Esophagus muscularis mucosa (tissue), 4 donors: ENCODE results near the gene CCDC188. TPM values are rescaled to one million over a fixed set of nuclear protein-coding genes. Genes with fewer than 3 reads are reported as not detected.

Source experiments
- DNase-seq: peaks from one replicate; pipeline ENCODE4 v3.0.0-alpha.2; 2017; ENCODE audit errors: extremely low spot score
- H3K27ac ChIP-seq, 4 donors: fragments of 200-600 bp; sonication (generic); replicated peaks in 1 of 4; 1 replicate in 3 of 4; 2 replicates in 1 of 4; pipeline ENCODE4 v1.5.1; 2016 to 2019; ENCODE audit warnings: mild to moderate bottlenecking in 1 of 4
- H3K27me3 ChIP-seq, 4 donors: fragments of 200-600 bp; sonication (generic); one replicate each; pipeline versions ENCODE4 v1.5.1 to v1.6.0; 2016 to 2019
- H3K36me3 ChIP-seq, 4 donors: fragments of 200-600 bp; sonication (generic); one replicate each; pipeline ENCODE4 v1.5.1; 2016 to 2019
- H3K4me1 ChIP-seq, 4 donors: fragments of 200-600 bp; sonication (generic); one replicate each; pipeline ENCODE4 v1.5.1; 2016 to 2019
- H3K4me3 ChIP-seq, 4 donors: fragments of 200-600 bp; sonication (generic); 1 replicate in 2 of 4; 2 replicates in 2 of 4; pipeline ENCODE4 v1.5.1; 2016 to 2019; ENCODE audit warnings: mild to moderate bottlenecking in 4 of 4, moderate library complexity in 1 of 4
- H3K9me3 ChIP-seq, 4 donors: fragments of 200-600 bp; sonication (generic); 1 replicate in 3 of 4; 2 replicates in 1 of 4; pipeline ENCODE4 v1.5.1; 2016 to 2019
- EP300 ChIP-seq: sonication (generic); formaldehyde crosslinking; IDR thresholded peaks from one replicate; pipeline ENCODE4 v1.6.1; 2017; ENCODE audit warnings: antibody characterized with exemption
- POLR2A ChIP-seq: fragments of 450-650 bp; IDR thresholded peaks from one replicate; pipeline ENCODE4 v1.6.1; 2017; ENCODE audit warnings: antibody characterized with exemption, moderate library complexity, mild to moderate bottlenecking, low read depth
- POLR2AphosphoS5 ChIP-seq, 2 donors: sonication (generic); formaldehyde crosslinking; IDR thresholded peaks; one replicate each; pipeline ENCODE4 v1.6.1; 2017; ENCODE audit warnings: antibody characterized with exemption in 2 of 2
- WGBS: methylation state at CpG from one replicate; pipeline ENCODE4 v1.1.5; 2018; 5-methylcytosine and 5-hydroxymethylcytosine counted together
- intact Hi-C: fragments of 100-400 bp; cut with DNase I; formaldehyde crosslinking; loops from one replicate; pipeline ENCODE4 v1.15.1; 2023
- total RNA-seq, 4 donors: library from RNA; depleted of rRNA; stranded (reverse); fragments of >200 nt; gene quantifications; one replicate each; pipeline versions ENCODE4 v1.1.0 to v1.2.1, GENCODE V29; 2016
- TF ChIP-seq, protein P1 (sequence below), 3 experiments: fragments of 200-600 bp in 2 of 3; fragments of 450-650 bp in 1 of 3; sonication (generic) in 2 of 3; IDR thresholded peaks; one replicate each; pipeline ENCODE4 v1.5.1; 2017 to 2019; ENCODE audit warnings: antibody characterized with exemption in 3 of 3, mild to moderate bottlenecking in 2 of 3, moderate library complexity in 1 of 3

CCDC188 gene
- total RNA-seq, 4 donors from 2014 or later: 0.17 to 1.4 (median 0.64) TPM

GRCh38 chr22:20188567-20188877 is 37.7 kb upstream of the CCDC188 start:
- no peaks in the 10 kb centered on the region for H3K9me3 ChIP-seq
- DNase-seq: no peak
- H3K27me3 ChIP-seq: peaks cover 0 to 16% (median 0%) of the 10 kb centered on the region in 4 donors
- TF ChIP-seq POLR2A (no peak), EP300 (no peak)
- 89% methylated on average over 3 of the region's 6 CpGs for WGBS
- intact Hi-C loops: no loop called here
- no peak overlapping the region for H3K27ac ChIP-seq
- no peak overlapping the region for H3K4me3 ChIP-seq
- H3K36me3 ChIP-seq: no peaks in the 10 kb centered on the region
- H3K4me1 ChIP-seq: no peaks in the 10 kb centered on the region

GRCh38 chr22:20187777-20188566 is 37.1 kb upstream of the CCDC188 start:
- Histone ChIP-seq H3K9me3 (no peaks in the 10 kb centered on the region), H3K4me1 (no peaks in the 10 kb centered on the region), H3K36me3 (no peaks in the 10 kb centered on the region), H3K4me3 (no peak overlapping the region), H3K27ac (no peak overlapping the region), H3K27me3 (peaks cover 0 to 16% (median 0%) of the 10 kb centered on the region in 4 donors)
- intact Hi-C loops: no loop called here
- DNase-seq: no peak
- TF ChIP-seq EP300 (no peak), POLR2AphosphoS5 (IDR thresholded peaks at IDR 0.05) (no peak), POLR2A (no peak)
- TF ChIP-seq, protein P1, sequence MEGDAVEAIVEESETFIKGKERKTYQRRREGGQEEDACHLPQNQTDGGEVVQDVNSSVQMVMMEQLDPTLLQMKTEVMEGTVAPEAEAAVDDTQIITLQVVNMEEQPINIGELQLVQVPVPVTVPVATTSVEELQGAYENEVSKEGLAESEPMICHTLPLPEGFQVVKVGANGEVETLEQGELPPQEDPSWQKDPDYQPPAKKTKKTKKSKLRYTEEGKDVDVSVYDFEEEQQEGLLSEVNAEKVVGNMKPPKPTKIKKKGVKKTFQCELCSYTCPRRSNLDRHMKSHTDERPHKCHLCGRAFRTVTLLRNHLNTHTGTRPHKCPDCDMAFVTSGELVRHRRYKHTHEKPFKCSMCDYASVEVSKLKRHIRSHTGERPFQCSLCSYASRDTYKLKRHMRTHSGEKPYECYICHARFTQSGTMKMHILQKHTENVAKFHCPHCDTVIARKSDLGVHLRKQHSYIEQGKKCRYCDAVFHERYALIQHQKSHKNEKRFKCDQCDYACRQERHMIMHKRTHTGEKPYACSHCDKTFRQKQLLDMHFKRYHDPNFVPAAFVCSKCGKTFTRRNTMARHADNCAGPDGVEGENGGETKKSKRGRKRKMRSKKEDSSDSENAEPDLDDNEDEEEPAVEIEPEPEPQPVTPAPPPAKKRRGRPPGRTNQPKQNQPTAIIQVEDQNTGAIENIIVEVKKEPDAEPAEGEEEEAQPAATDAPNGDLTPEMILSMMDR (IDR thresholded peaks at IDR 0.05): no peak
- 88% methylated on average over 4 of the region's 12 CpGs for WGBS

- Histone ChIP-seq H3K4me1 (no peaks in the 10 kb centered on the region), H3K27me3 (peaks cover 0 to 16% (median 0%) of the 10 kb centered on the region in 4 donors), H3K9me3 (no peaks in the 10 kb centered on the region), H3K36me3 (no peaks in the 10 kb centered on the region), H3K27ac (no peak overlapping the region), H3K4me3 (no peak overlapping the region)
- 75% methylated on average over 6 of the region's 14 CpGs for WGBS
- no peak for DNase-seq
- intact Hi-C loops: no loop called here
- TF ChIP-seq POLR2AphosphoS5 (IDR thresholded peaks at IDR 0.05) (no peak), POLR2A (no peak), EP300 (no peak)
- TF ChIP-seq, protein P1 (IDR thresholded peaks at IDR 0.05): no peak
These were observed 36.2 kb upstream of the CCDC188 start for GRCh38 chr22:20186871-20187546.

GRCh38 chr22:20186183-20186870 is 35.5 kb upstream of the CCDC188 start:
- Histone ChIP-seq H3K9me3 (no peaks in the 10 kb centered on the region), H3K27ac (no peak overlapping the region), H3K36me3 (no peaks in the 10 kb centered on the region), H3K4me1 (no peaks in the 10 kb centered on the region), H3K27me3 (peaks cover 0 to 16% (median 0%) of the 10 kb centered on the region in 4 donors), H3K4me3 (no peak overlapping the region)
- DNase-seq: no peak
- intact Hi-C loops: no loop called here
- WGBS: 56% methylated on average over 9 of the region's 10 CpGs
- TF ChIP-seq POLR2AphosphoS5 (IDR thresholded peaks at IDR 0.05) (no peak), POLR2A (no peak), EP300 (no peak)
- TF ChIP-seq, protein P1 (IDR thresholded peaks at IDR 0.05): no peak

GRCh38 chr22:20185750-20186149 is 34.9 kb upstream of the CCDC188 start:
- intact Hi-C loops: no loop called here
- H3K4me1 ChIP-seq: no peaks in the 10 kb centered on the region
- WGBS: 89% methylated on average over 5 of the region's 6 CpGs
- TF ChIP-seq, protein P1 (IDR thresholded peaks at IDR 0.05): no peak
- TF ChIP-seq POLR2AphosphoS5 (IDR thresholded peaks at IDR 0.05) (no peak), POLR2A (no peak), EP300 (no peak)
- H3K9me3 ChIP-seq: no peaks in the 10 kb centered on the region
- peaks cover 0 to 16% (median 0%) of the 10 kb centered on the region in 4 donors for H3K27me3 ChIP-seq
- DNase-seq: no peak
- H3K4me3 ChIP-seq: no peak overlapping the region
- no peak overlapping the region for H3K27ac ChIP-seq
- no peaks in the 10 kb centered on the region for H3K36me3 ChIP-seq
